ENCODE measurements around the gene ZNF552.
A peak's percentile ranks its signal among the peaks of the same experiment; 100 is the strongest.
"Not testable (repeated sequence)": the region's sequence is repeated elsewhere in the genome, so short reads cannot be mapped to it uniquely, and the experiment has no call there.

The ZNF552 gene

GRCh38 chr19:57850553-57851017 is 35.9 kb upstream of the ZNF552 start:
- Histone ChIP-seq H2BK12ac (ENCODE audit: low read length) (no peak overlapping the region), H2BK120ac (ENCODE audit: low read depth, low read length) (no peak overlapping the region), H3K4me3 (ENCODE audit: low read length in 2 of 2) (peak overlapping the region; percentile 72 to 79), H2AK5ac (ENCODE audit: low read depth, low read length) (no peak overlapping the region), H3K18ac (ENCODE audit: low read length) (no peak overlapping the region), H3K9me3 (replicated peaks in 1 of 2; ENCODE audit: control insufficient read depth in 2 of 2, insufficient read depth in 1 of 2, low read depth in 1 of 2, low read length in 2 of 2) (peaks cover 0 to 9% of the 10 kb centered on the region in 2 donors), H4K91ac (ENCODE audit: low read depth, low read length, poor library complexity) (no peak overlapping the region), H4K8ac (ENCODE audit: low read depth, low read length) (no peak overlapping the region), H3K36me3 (replicated peaks in 1 of 2; ENCODE audit: control insufficient read depth in 2 of 2, insufficient read depth in 2 of 2, low read length in 2 of 2) (peaks cover 2 to 58% of the 10 kb centered on the region in 2 donors), H3K14ac (ENCODE audit: low read length) (no peak overlapping the region), H3K9ac (ENCODE audit: low read depth, low read length, poor library complexity) (no peak overlapping the region), H3K4ac (ENCODE audit: low read length) (no peak overlapping the region), H3K79me1 (ENCODE audit: low read depth, low read length) (peaks cover 3% of the 10 kb centered on the region), H3K27ac (replicated peaks; ENCODE audit: low read length) (no peak overlapping the region), H3K27me3 (ENCODE audit: control insufficient read depth in 3 of 3, insufficient read depth in 3 of 3, low read depth in 1 of 3, low read length in 3 of 3) (no peaks in the 10 kb centered on the region), H3K23ac (ENCODE audit: low read depth, low read length, poor library complexity) (no peak overlapping the region), H3K4me1 (ENCODE audit: control insufficient read depth in 2 of 2, insufficient read depth in 1 of 2, low read depth in 1 of 2, low read length in 2 of 2) (peaks cover 8 to 10% of the 10 kb centered on the region in 2 donors), H2AFZ (ENCODE audit: low read length) (peak overlapping the region; percentile 32), H2BK5ac (ENCODE audit: low read length) (no peak overlapping the region), H2BK15ac (ENCODE audit: low read length) (no peak overlapping the region), H3K4me2 (ENCODE audit: insufficient read depth, low read length, poor library complexity, severe bottlenecking) (peak overlapping the region; percentile 67)
- WGBS, 2 donors (ENCODE audit: extremely low coverage in 2 of 2, insufficient read length in 2 of 2, insufficient replicate concordance in 1 of 2), result no CpG with 5 or more reads among the region's 11 CpGs
- DNase-seq (ENCODE audit: low spot score), result peak; percentile 9

GRCh38 chr19:57849666-57850473 is 35.2 kb upstream of the ZNF552 start, which contains the start of gene ZNF587:
Gene ZNF587, plus strand, starts transcription at chr19:57849859. Its CDS starts 180 bp downstream, at chr19:57850039.
- not testable (repeated sequence) for H2BK5ac ChIP-seq (ENCODE audit: low read length); H3K27ac ChIP-seq (replicated peaks; ENCODE audit: low read length); H4K91ac ChIP-seq (ENCODE audit: low read depth, low read length, poor library complexity); H2BK15ac ChIP-seq (ENCODE audit: low read length); H3K9me3 ChIP-seq (replicated peaks in 1 of 2; ENCODE audit: control insufficient read depth in 2 of 2, insufficient read depth in 1 of 2, low read depth in 1 of 2, low read length in 2 of 2); H3K14ac ChIP-seq (ENCODE audit: low read length); H3K4ac ChIP-seq (ENCODE audit: low read length); H2AK5ac ChIP-seq (ENCODE audit: low read depth, low read length); H3K79me1 ChIP-seq (ENCODE audit: low read depth, low read length); H2BK12ac ChIP-seq (ENCODE audit: low read length); H2BK120ac ChIP-seq (ENCODE audit: low read depth, low read length); H3K27me3 ChIP-seq (ENCODE audit: control insufficient read depth in 3 of 3, insufficient read depth in 3 of 3, low read depth in 1 of 3, low read length in 3 of 3); H3K18ac ChIP-seq (ENCODE audit: low read length)
- peak within 1 kb of the TSS; percentile 67 for H3K4me2 ChIP-seq (ENCODE audit: insufficient read depth, low read length, poor library complexity, severe bottlenecking)
- H4K8ac ChIP-seq (ENCODE audit: low read depth, low read length), result peak within 1 kb of the TSS; percentile 17
- peak within 1 kb of the TSS; percentile 43 for H3K23ac ChIP-seq (ENCODE audit: low read depth, low read length, poor library complexity)
- H2AFZ ChIP-seq (ENCODE audit: low read length), result peak within 1 kb of the TSS; percentile 51
- peaks cover 4 to 59% of the 10 kb centered on the region in 2 donors for H3K36me3 ChIP-seq (replicated peaks in 1 of 2; ENCODE audit: control insufficient read depth in 2 of 2, insufficient read depth in 2 of 2, low read length in 2 of 2)
- H3K4me1 ChIP-seq (ENCODE audit: control insufficient read depth in 2 of 2, insufficient read depth in 1 of 2, low read depth in 1 of 2, low read length in 2 of 2), result peaks cover 8 to 10% of the 10 kb centered on the region in 2 donors
- H3K9ac ChIP-seq (ENCODE audit: low read depth, low read length, poor library complexity), result peak within 1 kb of the TSS; percentile 70
- H3K4me3 ChIP-seq (ENCODE audit: low read length in 2 of 2), result peak within 1 kb of the TSS; percentile 72 to 79
- DNase-seq (ENCODE audit: low spot score), result peak; percentile 57
- no CpG with 5 or more reads among the region's 42 CpGs for WGBS, 2 donors (ENCODE audit: extremely low coverage in 2 of 2, insufficient read length in 2 of 2, insufficient replicate concordance in 1 of 2)

GRCh38 chr19:57849162-57849665 is 34.5 kb upstream of the ZNF552 start:
- H3K18ac ChIP-seq (ENCODE audit: low read length); H2AFZ ChIP-seq (ENCODE audit: low read length); H3K27me3 ChIP-seq (ENCODE audit: control insufficient read depth in 3 of 3, insufficient read depth in 3 of 3, low read depth in 1 of 3, low read length in 3 of 3); H2BK15ac ChIP-seq (ENCODE audit: low read length); H3K9me3 ChIP-seq (replicated peaks in 1 of 2; ENCODE audit: control insufficient read depth in 2 of 2, insufficient read depth in 1 of 2, low read depth in 1 of 2, low read length in 2 of 2); H3K4ac ChIP-seq (ENCODE audit: low read length); H2BK12ac ChIP-seq (ENCODE audit: low read length); H3K14ac ChIP-seq (ENCODE audit: low read length); H2BK5ac ChIP-seq (ENCODE audit: low read length); DNase-seq (ENCODE audit: low spot score); H3K79me1 ChIP-seq (ENCODE audit: low read depth, low read length); H3K9ac ChIP-seq (ENCODE audit: low read depth, low read length, poor library complexity); H3K23ac ChIP-seq (ENCODE audit: low read depth, low read length, poor library complexity); H2AK5ac ChIP-seq (ENCODE audit: low read depth, low read length); H4K91ac ChIP-seq (ENCODE audit: low read depth, low read length, poor library complexity); H4K8ac ChIP-seq (ENCODE audit: low read depth, low read length); H3K27ac ChIP-seq (replicated peaks; ENCODE audit: low read length); H2BK120ac ChIP-seq (ENCODE audit: low read depth, low read length): not testable (repeated sequence)
- H3K4me1 ChIP-seq (ENCODE audit: control insufficient read depth in 2 of 2, insufficient read depth in 1 of 2, low read depth in 1 of 2, low read length in 2 of 2), result peaks cover 8 to 10% of the 10 kb centered on the region in 2 donors
- H3K4me2 ChIP-seq (ENCODE audit: insufficient read depth, low read length, poor library complexity, severe bottlenecking), result peak overlapping the region; percentile 23
- peaks cover 8 to 61% of the 10 kb centered on the region in 2 donors for H3K36me3 ChIP-seq (replicated peaks in 1 of 2; ENCODE audit: control insufficient read depth in 2 of 2, insufficient read depth in 2 of 2, low read length in 2 of 2)
- WGBS, 2 donors (ENCODE audit: extremely low coverage in 2 of 2, insufficient read length in 2 of 2, insufficient replicate concordance in 1 of 2), result no CpG with 5 or more reads among the region's 2 CpGs
- H3K4me3 ChIP-seq (ENCODE audit: low read length in 2 of 2), result peak overlapping the region in 1 of 2 donors; percentile 72

GRCh38 chr19:57847164-57847563 is 32.5 kb upstream of the ZNF552 start:
- H2BK5ac ChIP-seq (ENCODE audit: low read length); H2BK12ac ChIP-seq (ENCODE audit: low read length); H3K9ac ChIP-seq (ENCODE audit: low read depth, low read length, poor library complexity); H2AFZ ChIP-seq (ENCODE audit: low read length); H4K91ac ChIP-seq (ENCODE audit: low read depth, low read length, poor library complexity); H3K4me3 ChIP-seq (ENCODE audit: low read length in 2 of 2); H2BK120ac ChIP-seq (ENCODE audit: low read depth, low read length); H3K23ac ChIP-seq (ENCODE audit: low read depth, low read length, poor library complexity); H4K8ac ChIP-seq (ENCODE audit: low read depth, low read length); H3K4me2 ChIP-seq (ENCODE audit: insufficient read depth, low read length, poor library complexity, severe bottlenecking); H2AK5ac ChIP-seq (ENCODE audit: low read depth, low read length); H3K4ac ChIP-seq (ENCODE audit: low read length); H3K27ac ChIP-seq (replicated peaks; ENCODE audit: low read length); H3K27me3 ChIP-seq (ENCODE audit: control insufficient read depth in 3 of 3, insufficient read depth in 3 of 3, low read depth in 1 of 3, low read length in 3 of 3); H2BK15ac ChIP-seq (ENCODE audit: low read length); H3K18ac ChIP-seq (ENCODE audit: low read length); H3K9me3 ChIP-seq (replicated peaks in 1 of 2; ENCODE audit: control insufficient read depth in 2 of 2, insufficient read depth in 1 of 2, low read depth in 1 of 2, low read length in 2 of 2); DNase-seq (ENCODE audit: low spot score); H3K14ac ChIP-seq (ENCODE audit: low read length); H3K79me1 ChIP-seq (ENCODE audit: low read depth, low read length): not testable (repeated sequence)
- Histone ChIP-seq H3K36me3 (replicated peaks in 1 of 2; ENCODE audit: control insufficient read depth in 2 of 2, insufficient read depth in 2 of 2, low read length in 2 of 2) (peaks cover 10 to 62% of the 10 kb centered on the region in 2 donors), H3K4me1 (ENCODE audit: control insufficient read depth in 2 of 2, insufficient read depth in 1 of 2, low read depth in 1 of 2, low read length in 2 of 2) (peaks cover 8 to 10% of the 10 kb centered on the region in 2 donors)
- WGBS, 2 donors (ENCODE audit: extremely low coverage in 2 of 2, insufficient read length in 2 of 2, insufficient replicate concordance in 1 of 2), result no CpG with 5 or more reads among the region's 3 CpGs
